Esophagus squamous epithelium (tissue), 4 donors: ENCODE results near the gene MTARC1.

Experiments used
- POLR2A ChIP-seq, 4 donors: fragments of 450-650 bp; IDR thresholded peaks; one replicate each; pipeline ENCODE4 v1.6.1; 2017; ENCODE audit warnings: antibody characterized with exemption in 4 of 4, mild to moderate bottlenecking in 4 of 4, moderate library complexity in 3 of 4
- TF ChIP-seq, protein P1 (sequence below), 6 experiments: fragments of 450-650 bp in 4 of 6; fragments of 200-600 bp in 2 of 6; sonication (generic) in 2 of 6; IDR thresholded peaks; one replicate each; pipeline ENCODE4 v1.5.1; 2016 to 2019; ENCODE audit warnings: antibody characterized with exemption in 6 of 6, mild to moderate bottlenecking in 4 of 6, moderate library complexity in 4 of 6

DNA sequence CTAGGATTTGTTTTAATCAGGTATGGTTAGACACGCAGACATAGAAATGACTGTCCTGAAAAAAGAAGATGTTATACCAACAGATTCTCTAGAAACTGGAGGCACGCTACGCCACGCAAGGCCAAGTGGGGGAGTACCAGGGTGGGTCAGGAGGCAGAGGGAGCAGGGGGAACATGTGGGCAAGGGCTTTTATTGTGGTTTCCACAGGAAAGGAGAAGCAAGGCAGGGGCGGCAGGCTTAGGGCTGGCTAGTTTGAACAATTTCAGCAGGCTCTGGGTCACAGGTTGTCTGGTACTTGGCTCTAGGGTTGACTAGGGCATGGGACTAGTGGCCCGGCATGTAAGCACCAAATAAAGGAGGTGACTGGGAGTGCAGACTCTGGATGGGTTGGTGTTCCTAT, 31.4 kb upstream of the MTARC1 start:
- TF ChIP-seq POLR2A (IDR thresholded peaks at IDR 0.05): no peak
- TF ChIP-seq, protein P1, sequence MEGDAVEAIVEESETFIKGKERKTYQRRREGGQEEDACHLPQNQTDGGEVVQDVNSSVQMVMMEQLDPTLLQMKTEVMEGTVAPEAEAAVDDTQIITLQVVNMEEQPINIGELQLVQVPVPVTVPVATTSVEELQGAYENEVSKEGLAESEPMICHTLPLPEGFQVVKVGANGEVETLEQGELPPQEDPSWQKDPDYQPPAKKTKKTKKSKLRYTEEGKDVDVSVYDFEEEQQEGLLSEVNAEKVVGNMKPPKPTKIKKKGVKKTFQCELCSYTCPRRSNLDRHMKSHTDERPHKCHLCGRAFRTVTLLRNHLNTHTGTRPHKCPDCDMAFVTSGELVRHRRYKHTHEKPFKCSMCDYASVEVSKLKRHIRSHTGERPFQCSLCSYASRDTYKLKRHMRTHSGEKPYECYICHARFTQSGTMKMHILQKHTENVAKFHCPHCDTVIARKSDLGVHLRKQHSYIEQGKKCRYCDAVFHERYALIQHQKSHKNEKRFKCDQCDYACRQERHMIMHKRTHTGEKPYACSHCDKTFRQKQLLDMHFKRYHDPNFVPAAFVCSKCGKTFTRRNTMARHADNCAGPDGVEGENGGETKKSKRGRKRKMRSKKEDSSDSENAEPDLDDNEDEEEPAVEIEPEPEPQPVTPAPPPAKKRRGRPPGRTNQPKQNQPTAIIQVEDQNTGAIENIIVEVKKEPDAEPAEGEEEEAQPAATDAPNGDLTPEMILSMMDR (IDR thresholded peaks at IDR 0.05): no peak
